ENCODE results near the gene ROMO1.

GRCh38 chr20:35698298-35699126 is 693 bp upstream of the ROMO1 start:
- no peak for TF ChIP-seq POLR2A (IDR thresholded peaks at IDR 0.05)
- TF ChIP-seq, protein P1, sequence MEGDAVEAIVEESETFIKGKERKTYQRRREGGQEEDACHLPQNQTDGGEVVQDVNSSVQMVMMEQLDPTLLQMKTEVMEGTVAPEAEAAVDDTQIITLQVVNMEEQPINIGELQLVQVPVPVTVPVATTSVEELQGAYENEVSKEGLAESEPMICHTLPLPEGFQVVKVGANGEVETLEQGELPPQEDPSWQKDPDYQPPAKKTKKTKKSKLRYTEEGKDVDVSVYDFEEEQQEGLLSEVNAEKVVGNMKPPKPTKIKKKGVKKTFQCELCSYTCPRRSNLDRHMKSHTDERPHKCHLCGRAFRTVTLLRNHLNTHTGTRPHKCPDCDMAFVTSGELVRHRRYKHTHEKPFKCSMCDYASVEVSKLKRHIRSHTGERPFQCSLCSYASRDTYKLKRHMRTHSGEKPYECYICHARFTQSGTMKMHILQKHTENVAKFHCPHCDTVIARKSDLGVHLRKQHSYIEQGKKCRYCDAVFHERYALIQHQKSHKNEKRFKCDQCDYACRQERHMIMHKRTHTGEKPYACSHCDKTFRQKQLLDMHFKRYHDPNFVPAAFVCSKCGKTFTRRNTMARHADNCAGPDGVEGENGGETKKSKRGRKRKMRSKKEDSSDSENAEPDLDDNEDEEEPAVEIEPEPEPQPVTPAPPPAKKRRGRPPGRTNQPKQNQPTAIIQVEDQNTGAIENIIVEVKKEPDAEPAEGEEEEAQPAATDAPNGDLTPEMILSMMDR (IDR thresholded peaks at IDR 0.05): no peak
- TF ChIP-seq POLR2AphosphoS5 (IDR thresholded peaks at IDR 0.05): no peak

Measured in gastroesophageal sphincter (tissue), 3 donors.